GM21723 (cell line): ENCODE results near the gene ZMYND8.

Source experiments
- ATAC-seq: cut with Tn5 transposase; IDR thresholded peaks from one replicate; pipeline ENCODE4 v1.9.1; 2021; ENCODE audit warnings: mild to moderate bottlenecking, moderate library complexity; ENCODE audit not compliant: unreplicated experiment

The ZMYND8 gene

DNA sequence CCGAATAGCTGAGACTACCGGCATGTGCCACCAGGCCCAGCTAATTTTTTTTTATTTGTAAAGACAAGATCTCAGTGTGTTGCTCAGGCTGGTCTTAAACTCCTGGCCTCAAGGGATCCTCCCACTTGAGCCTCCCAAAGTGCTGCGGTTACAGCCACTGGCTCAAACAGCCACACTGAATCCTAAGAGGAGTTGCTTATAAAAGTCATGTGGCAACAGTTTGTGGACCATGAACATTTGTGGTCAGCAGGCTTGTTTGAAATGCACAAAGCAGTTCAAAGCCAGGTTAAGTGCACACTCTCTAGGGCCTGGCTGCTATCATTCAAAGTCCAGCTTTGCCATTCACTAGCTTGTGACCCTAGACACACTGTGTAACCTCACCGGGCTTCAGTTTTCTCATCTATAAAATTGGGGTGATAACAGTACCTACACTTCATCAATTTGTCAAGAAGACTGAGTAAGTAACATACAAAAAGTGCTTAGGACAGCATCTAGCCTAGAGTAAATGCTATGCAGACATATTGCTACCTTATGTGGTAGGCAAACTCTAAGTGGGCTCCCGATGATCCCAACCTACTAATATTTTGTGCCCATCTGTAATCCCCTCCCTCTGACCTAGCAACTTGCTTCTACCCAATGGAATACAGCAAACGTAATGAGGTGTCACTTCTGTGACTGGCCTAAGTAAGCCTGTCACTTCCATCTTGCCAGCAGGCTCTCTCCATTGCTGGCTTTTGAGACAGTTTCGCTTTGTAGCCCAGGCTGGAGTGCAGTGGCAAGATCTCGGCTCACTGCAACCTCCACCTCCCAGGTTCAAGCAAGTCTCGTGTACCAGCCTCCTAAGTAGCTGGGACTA is 122.9 kb downstream of the ZMYND8 start:
- no peak for ATAC-seq

GRCh38 chr20:47232518-47232917 is 124.0 kb downstream of the ZMYND8 start:
- ATAC-seq: no peak

- no peak for ATAC-seq
Observed at GRCh38 chr20:47231382-47232039, 125.0 kb downstream of the ZMYND8 start.

DNA sequence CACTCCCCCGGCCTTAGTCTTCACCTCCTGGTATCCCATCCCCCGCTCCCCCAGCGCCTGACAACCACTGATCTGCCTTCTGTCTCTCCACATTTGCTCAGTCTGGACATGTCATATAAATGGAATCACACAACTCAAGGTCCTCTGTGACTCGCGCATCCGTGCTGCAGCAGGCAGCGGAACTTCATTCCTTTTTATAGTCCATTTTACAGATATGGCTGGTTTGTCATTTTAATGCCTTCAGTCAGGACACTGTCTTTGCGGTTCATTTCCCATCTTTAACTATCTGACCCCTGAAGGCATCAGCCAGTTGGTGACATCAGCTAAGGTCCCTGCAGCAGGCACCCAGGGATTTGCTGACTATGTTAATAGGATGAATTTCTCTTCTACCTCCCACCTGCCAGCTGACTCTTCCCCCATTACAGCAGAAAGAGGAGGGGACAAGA is 125.7 kb downstream of the ZMYND8 start:
- ATAC-seq: no peak

GRCh38 chr20:47228654-47229053 is 127.8 kb downstream of the ZMYND8 start:
- no peak for ATAC-seq

GRCh38 chr20:47227576-47227975 is 128.9 kb downstream of the ZMYND8 start:
- ATAC-seq: no peak

GRCh38 chr20:47227119-47227518 is 129.4 kb downstream of the ZMYND8 start:
- ATAC-seq: no peak

DNA sequence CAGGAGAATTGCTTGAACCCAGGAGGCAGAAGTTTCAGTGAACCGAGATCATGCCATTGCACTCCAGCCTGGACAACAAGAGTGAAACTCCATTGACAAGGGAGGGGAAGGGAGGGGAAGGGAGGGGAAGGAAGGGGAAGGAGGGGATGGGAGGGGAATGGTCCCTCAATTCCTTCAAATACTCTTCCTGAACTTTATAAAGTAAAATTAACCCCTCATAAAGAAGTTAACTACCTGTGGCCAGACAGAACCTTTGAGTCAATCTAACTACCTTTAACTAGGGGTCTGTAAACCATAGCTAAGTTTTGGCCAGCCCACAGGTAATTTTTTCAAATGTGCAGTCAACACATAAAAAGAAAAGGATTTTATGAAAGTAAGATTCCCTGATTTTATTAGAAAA is 131.0 kb downstream of the ZMYND8 start:
- no peak for ATAC-seq

- ATAC-seq: no peak
Observed at GRCh38 chr20:47224857-47225256, 131.6 kb downstream of the ZMYND8 start.

GRCh38 chr20:47224300-47224791 is 132.2 kb downstream of the ZMYND8 start:
- ATAC-seq: no peak

- ATAC-seq: no peak
Observed at GRCh38 chr20:47223896-47224295, 132.6 kb downstream of the ZMYND8 start.

DNA sequence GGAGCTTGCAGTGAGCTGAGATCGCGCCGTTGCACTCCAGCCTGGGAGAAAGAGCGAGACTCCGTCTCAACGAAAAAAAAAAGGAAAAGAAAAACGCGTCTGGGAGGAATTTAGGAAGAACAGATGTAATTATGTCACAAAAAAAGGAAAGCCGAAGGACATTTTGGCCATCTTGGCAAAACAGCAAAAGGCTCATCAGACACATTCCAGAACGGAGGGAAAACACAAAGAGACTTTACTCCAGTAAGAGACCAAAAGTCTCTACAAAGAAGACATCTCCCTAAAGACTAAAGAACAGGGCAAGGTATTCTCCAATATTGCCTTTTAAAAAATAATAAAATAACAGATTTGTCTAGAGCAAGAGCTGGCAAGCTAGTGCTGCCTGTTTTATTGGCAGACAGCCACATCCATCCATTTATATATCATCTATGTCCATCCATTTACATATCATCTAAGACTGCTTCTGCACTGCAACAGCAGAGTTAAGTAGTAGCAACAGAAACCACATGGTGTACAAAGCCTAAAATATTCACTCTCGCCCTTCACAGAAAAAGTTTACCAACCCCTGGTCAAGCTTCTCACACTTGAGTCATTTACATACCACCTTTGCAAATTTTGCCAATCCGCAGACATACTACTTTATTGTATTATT is 133.9 kb downstream of the ZMYND8 start:
- ATAC-seq: no peak

GRCh38 chr20:47221036-47221625 is 135.4 kb downstream of the ZMYND8 start:
- ATAC-seq: no peak

DNA sequence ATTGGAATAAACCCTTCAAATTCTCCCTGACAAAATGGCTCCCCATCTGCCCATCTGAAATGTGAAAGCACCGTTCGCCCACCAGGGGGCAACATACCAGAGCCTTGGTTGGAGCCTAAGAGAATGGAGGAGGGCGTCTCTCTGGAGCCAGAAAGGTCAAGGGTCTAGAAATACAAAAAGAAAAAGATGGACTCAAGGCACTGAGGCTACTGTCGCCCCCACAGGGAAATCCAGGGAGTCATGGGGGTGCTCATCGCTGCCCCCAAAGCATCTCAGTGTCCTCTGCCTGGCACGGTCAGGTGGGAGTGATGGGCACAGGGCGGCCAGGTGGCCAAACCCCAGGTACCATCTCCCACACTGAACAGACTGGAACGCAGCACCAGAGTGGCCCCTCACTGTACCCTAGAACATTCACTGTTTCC is 136.3 kb downstream of the ZMYND8 start:
- ATAC-seq: no peak

- no peak for ATAC-seq
Observed at GRCh38 chr20:47217482-47218446, 138.7 kb downstream of the ZMYND8 start.

DNA sequence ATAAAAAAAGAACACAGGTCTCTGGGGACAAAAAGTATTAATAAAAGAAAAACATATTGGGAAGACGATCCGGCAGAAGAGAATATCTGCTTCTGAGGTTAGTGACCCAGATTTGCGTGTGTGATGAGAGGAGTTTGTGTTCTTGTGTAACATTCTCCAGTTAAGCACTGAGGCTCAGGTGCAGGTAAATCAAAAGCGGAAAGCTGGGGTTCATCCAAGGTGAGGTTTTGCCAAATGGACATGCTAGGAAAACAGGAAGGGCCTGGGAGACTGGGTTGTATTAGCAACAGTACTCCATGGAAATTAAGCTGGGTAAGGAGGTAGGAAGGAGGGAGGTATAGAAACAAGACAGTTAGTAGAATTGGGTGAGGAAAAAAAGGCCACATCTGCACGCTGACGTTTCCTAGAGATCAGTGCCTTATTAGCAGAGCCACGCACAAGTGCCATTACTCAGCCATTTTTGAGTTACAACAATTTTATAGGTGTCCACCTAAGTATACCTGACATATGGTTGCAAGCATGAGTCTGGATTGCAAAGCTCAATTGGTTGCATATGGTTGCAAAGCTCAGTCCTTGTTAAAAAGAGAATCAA is 139.6 kb downstream of the ZMYND8 start:
- no peak for ATAC-seq

- no peak for ATAC-seq
Observed at GRCh38 chr20:47215653-47216397, 140.7 kb downstream of the ZMYND8 start.

DNA sequence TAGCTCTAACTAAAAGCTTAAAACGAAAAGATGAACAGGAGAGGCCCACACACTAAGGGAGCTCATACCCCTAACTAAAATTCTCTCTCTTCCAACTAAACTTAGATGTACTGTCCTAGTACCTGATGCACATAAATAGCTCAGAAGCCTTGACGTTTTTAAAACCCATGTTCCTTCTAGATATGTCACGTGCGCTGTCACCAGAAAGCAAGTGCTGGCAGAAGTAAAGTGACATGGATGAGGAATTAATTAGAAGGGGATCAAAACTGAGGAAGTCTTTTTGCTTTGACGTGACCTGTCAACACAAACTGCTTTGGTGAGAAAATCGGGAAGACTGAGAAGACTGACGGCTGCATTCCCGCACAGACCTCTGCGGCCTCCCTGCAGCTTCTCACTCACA is 142.5 kb downstream of the ZMYND8 start:
- ATAC-seq: no peak
